ENCODE data around the gene SEC24A.
"Not testable (repeated sequence)": the region's sequence is repeated elsewhere in the genome, so short reads cannot be mapped to it uniquely, and the experiment has no call there.

Gene SEC24A

DNA sequence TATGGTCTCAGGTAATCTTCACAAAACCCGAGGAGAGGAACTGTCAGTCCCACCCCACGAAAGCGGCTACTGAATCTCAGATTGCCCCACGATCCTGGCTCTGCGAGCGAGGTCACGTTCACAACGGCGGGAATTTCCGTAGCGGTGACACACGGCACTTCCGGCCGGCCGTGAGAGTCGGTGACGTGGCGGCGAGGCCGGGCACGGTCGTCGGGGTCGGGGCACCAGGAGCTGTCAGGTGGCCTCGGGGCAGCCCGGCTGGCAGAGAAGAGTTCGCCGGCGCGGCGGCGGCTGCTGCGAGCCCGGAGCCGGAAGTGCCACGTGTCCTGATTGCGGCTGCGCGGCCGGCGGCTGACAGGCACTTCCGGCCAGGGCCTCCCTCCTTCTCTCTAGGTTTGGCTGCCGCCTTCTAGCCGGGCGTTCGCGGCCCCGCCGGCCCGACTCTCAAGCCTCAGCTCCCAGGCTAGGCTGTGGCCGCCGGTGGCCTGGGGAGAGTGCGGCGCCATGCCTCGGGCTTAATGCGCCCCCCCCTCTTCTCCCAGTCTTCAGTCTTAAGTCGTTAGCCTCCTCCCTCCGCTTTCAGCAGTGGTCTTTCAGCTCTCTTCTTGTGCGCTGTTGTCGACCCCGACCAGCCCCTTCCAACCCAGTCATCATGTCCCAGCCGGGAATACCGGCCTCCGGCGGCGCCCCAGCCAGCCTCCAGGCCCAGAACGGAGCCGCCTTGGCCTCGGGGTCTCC lies at the start of gene SEC24A:
Gene SEC24A (plus strand): TSS at position 361 of the 738 bp plus-strand sequence. CDS start 292 bp downstream, at position 653.
- no peak for DNase-seq (ENCODE audit: low read depth)

DNA sequence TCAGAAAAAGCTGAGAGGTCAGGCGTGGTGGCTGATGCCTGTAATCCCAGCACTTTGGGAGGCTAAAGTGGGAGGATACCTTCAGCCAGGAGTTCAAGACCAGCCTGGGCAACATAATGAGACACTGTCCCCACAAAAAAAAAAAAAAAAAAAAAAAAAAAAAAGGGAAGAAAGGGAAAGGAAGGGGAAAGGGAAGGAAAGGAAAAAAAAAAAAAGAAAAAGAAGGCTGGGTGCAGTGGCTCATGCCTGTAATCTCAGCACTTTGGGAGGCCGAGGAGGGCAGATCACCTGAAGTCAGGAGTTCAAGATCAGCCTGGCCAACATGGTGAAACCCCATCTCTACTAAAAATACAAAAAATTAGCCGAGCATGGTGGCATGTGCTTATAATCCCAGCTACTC lies 48.8 kb upstream of the SEC24A start:
- DNase-seq (ENCODE audit: low read depth) = not testable (repeated sequence)

DNA sequence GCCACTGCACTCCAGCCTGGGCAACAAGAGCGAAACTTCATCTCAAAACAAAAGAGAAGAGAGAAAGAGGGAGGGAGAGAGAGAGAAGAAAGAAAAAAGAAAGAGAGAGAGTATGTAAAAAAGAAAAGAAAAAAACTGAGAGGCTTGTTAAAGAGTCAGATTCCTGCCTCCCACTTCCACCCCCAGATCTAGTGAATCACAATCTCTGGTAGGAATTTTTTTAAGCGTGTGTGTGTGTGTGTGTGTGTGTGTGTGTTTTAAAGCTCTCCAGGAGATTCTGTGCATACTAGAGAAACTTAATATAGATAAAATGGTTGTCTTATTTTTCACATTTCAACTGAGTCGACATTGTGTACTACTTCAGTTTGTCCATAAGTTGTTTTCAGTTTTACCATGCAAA lies 48.0 kb upstream of the SEC24A start:
- DNase-seq (ENCODE audit: low read depth) = peak; percentile 70

DNA sequence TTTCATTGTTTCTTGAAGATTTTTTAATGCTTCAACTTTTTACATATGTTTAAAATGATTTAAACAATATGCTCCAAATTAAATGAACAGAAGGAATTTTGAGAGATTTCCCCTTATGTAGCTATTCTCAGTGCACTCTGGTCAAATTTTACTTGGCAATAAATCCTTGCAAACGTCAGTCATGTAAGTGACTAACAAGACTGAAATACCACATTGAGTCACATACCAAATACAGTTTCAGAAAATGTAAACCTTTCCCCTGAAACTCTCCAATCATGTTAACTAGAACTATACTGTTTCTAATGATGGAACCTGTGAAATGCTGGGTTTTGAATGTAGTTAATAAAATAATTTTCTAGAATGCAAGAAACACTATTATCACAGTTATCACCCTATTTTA lies 45.5 kb upstream of the SEC24A start:
- DNase-seq (ENCODE audit: low read depth) = no peak

DNA sequence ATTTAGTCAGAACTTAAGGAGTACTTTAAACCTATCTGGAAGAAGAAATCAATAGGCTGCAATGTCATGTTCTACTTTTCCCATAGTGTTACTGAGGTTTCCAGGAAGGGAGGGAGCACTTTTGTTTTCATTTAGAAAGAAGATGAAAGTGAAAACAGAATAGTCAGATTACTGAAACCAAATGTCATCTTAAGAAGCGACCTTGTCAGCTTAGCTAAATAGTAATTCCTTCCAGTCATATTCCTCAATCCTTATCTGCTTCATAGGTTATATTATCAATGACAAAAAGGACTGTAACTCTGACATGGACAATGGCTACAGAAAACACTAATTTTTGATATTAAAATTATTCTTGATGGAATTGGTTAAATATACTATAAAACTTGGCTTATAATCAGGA lies 43.7 kb upstream of the SEC24A start:
- no peak for DNase-seq (ENCODE audit: low read depth)

DNA sequence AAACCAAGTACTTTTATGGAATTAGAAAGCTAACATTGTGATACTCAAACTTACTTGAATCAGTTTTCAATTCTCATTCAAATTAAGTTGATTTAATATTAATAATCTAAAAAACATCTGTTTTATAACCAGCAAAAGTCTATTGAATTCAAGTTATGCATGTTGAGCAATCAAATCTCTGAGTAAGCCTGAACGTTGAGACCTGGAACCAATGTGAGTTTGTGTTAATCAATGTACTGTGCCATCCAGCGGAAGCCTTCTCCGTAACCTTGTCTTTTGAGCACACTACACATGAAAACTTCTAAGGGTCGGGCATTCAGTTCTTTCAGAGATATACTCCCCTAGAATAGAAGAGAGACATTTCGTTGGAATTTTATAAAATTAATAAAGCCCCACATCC lies 41.9 kb upstream of the SEC24A start:
- no peak for DNase-seq (ENCODE audit: low read depth)

DNA sequence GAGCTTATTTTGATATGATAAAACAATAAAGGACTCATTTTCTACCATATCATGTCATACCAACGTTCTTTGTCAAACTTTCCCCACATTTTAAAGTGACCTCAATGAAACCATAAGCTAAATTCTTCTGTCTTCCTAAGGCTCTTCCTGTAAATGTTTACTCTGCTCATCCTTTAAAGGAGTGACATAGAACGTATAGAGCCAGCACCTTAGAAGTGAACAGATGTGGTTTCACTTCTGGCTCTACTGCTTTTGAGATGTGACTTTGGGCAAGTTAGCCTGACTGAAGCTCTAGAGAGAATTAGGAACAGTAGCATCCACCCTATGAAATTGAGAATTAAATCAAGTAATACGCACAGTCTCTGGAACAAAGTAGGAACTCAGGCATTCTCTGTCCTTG lies 40.0 kb upstream of the SEC24A start:
- DNase-seq (ENCODE audit: low read depth) = no peak

DNA sequence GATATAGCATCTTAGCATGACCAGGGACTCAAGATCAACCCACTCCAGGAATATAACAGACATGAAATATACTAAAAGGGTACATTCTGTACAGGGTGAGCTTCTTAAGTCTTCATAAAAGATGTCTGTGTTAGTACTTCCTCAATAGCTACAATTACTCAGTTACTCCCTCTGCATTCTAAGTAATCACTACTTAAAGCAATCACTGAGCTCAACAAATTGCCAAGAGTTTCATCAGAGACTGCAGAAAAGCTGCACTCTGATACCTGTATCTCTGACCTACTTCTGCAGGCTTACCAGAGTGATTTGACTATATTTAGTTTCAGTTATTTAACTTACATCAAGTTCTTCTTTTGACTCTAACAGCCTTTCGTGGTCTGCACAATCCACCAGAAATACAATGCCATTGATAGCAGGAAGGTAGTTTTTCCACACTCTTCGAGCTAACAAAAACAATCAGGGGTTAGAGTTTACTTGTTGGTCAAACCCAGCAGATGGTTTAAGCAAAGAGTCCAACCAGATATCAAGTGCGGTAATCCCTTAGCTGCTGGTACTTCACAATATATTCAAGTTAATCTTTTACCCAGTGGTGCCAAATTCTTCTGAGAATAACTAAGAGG lies 39.2 kb upstream of the SEC24A start:
- DNase-seq (ENCODE audit: low read depth) = no peak

DNA sequence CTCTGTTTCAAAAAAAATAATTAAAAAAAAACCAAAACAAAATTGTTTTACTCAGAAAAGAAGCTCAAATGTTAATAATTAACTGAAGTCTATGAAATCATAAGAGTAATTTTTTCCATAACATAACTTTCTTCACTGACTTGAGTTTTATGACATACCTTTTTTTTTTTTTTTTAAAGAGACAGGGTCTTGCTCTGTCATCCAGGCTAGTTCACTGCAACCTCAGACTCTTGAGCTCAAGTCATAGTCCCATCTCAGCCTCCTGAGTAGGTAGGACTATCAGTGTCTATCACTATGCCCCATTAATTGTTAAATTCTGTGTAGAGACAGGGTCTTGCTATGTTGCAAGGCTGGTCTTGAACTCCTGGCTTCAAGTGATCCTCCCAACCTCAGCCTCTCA lies 37.9 kb upstream of the SEC24A start:
- no peak for DNase-seq (ENCODE audit: low read depth)

DNA sequence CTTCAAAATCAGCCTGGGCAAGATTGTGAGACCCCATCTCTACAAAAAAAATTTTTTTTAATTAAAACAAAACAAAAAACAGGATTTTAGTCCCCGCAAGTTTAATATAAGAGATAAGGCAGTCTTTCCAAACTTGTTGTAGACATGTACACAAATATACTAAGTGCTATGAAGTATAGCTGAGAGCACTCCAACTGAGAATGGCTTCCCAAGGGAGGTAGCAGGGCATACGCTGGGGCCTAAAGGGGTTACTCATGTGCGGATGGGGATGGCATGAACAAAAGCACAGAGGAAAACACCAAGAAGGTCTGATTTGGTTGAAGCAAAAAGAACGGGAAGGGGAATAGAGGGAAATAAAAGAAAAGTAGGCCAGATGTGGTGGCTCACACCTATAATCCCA lies 37.1 kb upstream of the SEC24A start:
- no peak for DNase-seq (ENCODE audit: low read depth)

DNA sequence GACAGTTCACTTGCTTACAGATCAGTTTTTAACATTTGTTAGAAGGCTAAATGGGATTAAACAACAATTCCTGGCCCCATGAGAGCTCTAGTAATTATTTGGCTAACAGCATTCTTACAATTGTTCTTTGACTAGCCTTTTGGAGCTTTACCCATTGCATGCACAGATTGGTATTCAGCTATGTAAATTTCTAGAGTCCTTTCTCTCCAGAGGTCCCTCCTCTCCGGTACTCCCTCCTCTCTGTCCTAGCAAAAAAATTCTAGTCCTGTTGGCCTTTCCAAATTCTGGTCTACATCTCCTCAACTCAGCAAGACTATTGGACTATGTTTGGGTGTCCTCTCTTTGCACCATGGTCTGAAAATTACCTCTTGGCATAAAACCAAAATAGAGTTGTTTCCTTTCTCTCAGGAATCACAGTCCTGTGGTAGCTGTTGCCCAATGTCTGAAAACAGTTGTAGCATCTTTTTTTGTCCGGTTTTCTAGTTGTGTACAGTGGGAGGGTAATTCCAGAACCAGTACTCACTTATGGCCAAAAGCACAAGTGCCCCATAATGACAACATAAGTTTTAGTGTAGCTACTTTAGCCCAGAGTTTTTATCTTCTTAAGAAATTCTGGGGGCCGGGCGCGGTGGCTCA lies 34.0 kb upstream of the SEC24A start:
- no peak for DNase-seq (ENCODE audit: low read depth)

DNA sequence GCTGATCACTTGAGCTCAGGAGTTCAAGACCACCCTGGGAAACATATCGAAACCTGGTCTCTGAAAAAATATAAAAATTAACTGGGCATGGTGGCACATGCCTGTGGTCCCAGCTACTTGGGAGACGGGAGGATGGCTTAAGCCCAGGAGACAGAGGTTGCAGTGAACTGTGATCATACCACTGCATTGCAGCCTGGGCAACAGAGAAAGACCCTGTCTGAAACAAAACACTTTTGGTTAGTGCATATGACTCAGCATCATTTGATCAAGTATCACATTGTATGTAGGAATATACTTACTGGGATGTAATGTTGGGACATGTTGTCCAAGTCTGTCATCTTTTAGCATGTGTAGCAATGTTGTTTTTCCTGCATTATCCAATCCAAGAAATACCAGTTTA lies 28.0 kb upstream of the SEC24A start:
- DNase-seq (ENCODE audit: low read depth) = no peak

DNA sequence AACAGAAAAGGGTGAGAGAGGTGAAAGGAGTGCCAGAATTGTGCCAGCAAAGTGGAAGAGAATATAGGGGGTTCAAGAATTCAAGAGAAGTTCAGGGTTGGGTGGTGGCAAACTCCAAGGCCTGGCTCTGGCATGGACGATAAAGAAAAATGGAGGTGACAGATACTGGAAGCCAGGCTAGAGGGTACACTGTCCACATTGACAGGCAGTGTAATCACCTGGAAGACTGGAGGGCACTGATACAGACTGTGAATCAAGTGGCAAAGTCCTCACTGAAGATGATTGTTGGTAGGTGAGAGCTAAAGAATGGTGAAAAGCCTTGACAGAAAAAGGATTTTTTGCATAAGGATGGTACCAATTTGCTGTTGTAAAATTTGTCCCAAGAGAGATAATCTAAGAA lies 23.0 kb upstream of the SEC24A start:
- DNase-seq (ENCODE audit: low read depth) = no peak

DNA sequence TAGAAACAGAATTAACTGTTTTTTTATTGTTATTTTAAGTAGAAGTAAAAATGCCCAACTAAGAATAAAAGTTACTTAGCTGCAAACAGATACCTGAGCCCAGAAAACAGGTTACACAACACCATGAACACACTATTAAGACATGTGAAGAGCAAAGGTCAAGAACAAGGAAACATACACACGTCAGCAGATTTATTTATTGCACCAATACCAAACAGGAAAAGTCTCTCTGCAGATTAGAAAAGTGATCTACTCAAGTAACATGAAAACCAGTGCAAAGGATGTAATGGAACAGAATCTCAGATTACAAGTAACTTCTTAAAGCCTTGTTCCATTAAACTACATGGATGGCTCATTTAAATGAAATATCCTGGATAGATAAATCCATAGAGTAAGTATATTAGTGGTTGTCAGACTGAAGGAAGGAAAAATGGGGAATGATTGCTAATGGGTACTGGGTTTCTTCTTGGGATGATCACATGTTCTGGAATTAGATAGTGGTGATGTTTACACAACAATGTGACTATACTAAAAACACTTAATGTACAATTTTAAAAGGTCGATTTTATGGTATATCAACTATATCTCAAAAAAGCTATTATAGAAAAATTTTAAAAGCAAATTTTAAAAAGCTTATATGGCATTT lies 22.1 kb upstream of the SEC24A start:
- DNase-seq (ENCODE audit: low read depth) = no peak

DNA sequence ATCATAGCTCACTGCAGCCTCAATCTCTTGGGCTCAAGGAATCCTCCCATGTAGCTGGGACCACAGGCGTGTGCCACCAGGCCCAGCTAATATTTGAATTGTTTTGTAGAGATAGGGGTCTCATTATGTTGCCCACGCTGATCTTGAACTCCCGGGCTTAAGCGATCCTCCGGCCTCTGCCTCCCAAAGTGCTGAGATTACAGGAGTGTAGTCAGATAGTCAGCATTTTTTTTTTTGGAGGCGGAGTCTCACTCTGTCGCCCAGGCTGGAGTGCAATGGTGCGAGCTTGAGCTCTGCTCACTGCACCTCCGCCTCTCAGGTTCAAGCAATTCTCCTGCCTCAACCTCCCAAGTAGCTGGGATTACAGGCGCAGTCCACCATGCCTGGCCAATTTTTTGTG lies 14.4 kb upstream of the SEC24A start:
- DNase-seq (ENCODE audit: low read depth) = no peak

DNA sequence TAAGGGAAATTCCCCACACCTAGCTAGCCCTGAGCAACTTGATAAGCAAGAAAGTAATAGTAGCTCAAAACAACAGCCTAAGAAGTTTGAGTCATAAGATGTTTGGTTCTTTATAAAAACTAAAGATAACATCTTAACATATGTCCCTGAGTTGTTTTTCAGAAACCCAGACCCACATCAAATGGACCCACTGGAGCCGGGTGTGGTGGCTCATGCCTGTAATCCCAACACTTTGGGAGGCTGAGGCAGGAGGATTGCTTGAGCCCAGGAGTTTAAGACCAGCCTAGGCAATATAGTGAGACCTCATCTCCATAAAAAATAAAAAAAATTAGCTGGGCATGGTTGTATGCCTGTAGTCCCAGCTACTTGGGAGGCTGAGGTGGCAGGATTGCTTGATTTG lies 13.2 kb upstream of the SEC24A start:
- DNase-seq (ENCODE audit: low read depth) = not testable (repeated sequence)

DNA sequence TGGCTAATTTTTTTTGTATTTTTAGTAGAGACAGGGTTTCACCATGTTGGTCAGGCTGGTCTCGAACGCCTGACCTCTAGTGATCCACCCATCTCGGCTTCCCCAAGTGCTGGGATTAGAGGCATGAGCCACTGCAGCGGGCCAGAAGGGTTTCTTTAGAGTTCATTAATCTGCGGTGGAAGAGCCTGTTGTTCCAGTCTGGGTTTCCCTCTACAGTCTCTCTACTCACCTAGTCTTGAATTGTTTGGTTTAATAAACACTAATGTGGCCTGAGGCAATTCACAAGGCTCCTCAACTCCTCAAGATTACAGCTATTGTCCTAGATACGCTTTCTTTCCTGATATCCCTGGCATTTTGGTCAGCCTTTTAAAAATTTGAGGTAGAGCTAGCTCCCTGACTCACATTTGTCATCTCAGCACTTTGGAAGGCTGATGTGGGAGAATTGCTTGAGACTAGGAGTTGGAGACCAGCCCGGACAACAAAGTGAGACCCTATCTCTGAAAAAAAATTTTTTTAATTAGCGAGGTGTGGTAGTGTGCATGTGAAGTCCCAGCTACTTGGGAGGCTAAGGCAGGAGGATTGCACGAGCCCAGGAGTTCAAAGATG lies 11.4 kb upstream of the SEC24A start:
- no peak for DNase-seq (ENCODE audit: low read depth)

DNA sequence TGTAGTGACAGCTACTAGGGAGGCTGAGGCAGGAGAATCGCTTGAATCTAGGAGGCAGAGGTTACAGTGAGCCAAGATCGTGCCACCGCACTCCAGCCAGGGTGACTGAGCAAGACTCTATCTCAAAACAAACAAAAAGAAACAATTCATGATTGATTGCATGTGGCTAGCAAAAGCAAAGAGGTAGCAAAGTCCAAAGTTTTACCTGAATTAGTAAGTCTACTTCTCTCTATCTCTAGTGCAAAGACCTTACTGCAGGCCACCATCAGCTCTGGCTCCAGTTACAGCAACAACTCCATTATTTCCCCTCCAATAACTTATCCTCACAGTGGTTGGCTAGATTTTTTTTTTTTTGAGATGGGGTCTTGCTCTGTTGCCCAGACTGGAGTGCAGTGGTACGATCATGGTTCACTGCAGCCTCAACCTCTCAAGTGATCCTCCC lies 9.8 kb upstream of the SEC24A start:
- no peak for DNase-seq (ENCODE audit: low read depth)

DNA sequence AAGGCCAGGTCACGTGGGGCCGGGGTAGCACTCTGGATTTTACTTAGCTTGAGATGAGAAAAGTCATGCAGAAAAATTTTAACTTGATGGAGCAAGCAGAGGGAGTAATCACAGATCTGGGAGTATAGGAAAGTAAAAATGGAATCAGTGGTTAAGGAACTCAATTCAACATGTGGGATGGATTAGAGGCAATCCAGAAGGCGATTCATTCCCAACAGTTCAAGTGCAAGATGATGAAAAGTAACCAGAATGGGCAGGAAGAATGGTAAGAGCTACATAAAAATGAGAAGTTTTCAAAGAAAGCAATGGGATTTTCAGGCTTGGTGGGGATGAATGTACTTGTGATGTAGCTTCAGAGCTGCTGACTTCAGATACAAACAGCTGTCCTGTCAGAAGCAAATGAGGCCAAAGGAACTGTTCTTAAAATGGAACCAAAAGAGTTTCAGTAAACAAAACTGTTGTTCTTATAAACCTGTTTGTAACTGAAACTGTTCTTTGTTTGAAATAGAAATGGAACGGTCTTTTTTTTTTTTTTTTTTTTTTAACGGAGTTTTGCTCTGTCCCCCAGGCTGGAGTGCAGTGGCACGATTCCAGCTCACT lies 5.6 kb upstream of the SEC24A start:
- DNase-seq (ENCODE audit: low read depth) = no peak

DNA sequence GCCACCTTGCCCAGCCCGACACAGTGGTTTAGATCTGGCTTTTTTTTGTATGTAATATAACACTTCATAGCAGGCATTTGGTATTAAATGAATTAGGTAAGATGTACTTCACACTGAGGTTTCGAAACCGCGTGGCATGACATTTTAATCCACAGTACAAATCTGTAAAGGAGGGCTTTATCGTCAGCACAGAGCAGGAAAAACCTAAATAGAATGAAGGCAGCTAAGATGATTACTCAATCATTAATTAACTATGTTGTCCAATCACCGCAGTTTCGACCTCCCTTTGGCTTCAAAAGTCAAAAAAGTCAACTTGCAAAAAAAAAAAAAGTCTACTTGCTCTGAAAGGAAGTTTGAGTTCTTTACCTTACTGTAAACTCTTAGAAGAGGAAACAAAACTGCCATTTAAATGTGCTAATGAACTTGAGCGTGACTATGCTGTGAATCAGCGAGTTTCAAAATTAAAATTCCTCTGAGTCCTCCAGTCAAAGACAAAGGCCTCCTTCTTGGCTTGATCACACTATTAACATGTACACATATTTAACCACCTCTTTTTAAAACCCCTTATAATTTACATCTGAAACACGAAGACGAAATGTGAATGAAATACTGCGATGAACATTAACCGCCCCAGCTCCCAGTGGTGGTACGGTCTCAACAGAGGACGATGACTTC lies 698 bp upstream of the SEC24A start:
- no peak for DNase-seq (ENCODE audit: low read depth)

DNA sequence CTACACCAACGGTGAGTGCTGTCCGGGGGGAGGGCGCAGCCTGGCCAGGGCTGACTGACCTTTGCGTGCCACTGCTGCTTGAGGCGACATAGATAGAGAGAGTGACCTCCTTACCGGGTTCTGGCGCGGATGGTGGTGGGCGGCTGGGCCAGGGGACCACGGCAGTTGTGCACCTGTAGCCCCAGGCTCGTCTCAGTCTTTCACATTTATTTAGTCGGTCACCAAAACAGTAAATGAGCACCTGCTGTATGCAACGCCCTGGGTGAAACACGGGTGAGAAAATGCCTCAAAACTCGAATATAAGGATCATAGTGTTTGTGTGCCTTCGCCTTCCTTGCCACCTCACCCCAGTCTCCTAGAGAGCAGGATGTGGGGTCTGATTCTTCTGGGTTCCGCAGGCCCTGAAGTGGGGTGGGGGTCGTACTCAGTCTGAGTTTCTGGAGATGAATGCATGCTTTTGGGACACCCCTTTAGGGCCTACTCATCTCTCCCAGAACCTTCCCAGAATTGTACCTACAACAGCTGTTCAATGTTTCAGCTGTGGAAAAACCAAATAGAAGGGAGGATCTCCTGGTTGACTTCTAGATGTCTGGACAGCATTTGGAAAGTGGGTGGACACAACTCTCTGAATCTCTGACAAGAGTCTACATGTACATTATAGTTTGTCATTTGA lies 714 bp downstream of the SEC24A start:
- DNase-seq (ENCODE audit: low read depth) = no peak
